ENCODE results near the gene ODAD4. TPM values are rescaled to one million over a fixed set of nuclear protein-coding genes. Genes with fewer than 3 reads are reported as not detected.

The ODAD4 gene
- total and polyA plus RNA-seq, 2 of the 4 experiments (the other 2 are of a cell fraction), result 0.38 to 0.54 TPM

GRCh38 chr17:41956522-41956921 lies 26.1 kb downstream of the ODAD4 start:
- no peak overlapping the region for H2AK9ac ChIP-seq (replicated peaks; ENCODE audit: low read depth, low read length, poor library complexity)
- BruUV-seq (replicated peaks), result no TSS peak
- no peak overlapping the region for H3K56ac ChIP-seq (ENCODE audit: extremely low read depth, insufficient read depth, low read length)
- no peak overlapping the region for H3K23ac ChIP-seq (ENCODE audit: low read depth, low read length)
- no peak overlapping the region for H2AFZ ChIP-seq (replicated peaks; ENCODE audit: low read length, poor library complexity)
- no peaks in the 10 kb centered on the region for H3K36me3 ChIP-seq (ENCODE audit: control insufficient read depth, insufficient read depth, low read length)
- H4K20me1 ChIP-seq (ENCODE audit: insufficient read depth, low read length), result no peaks in the 10 kb centered on the region
- no peak overlapping the region for H3K4me3 ChIP-seq (ENCODE audit: insufficient read depth, low read depth, low read length)
- no peak overlapping the region for H3K4me2 ChIP-seq (ENCODE audit: low read depth, low read length)
- H2BK15ac ChIP-seq (ENCODE audit: low read depth, low read length), result no peak overlapping the region
- no peak overlapping the region for H3K18ac ChIP-seq (ENCODE audit: low read depth, low read length)
- H4K91ac ChIP-seq (ENCODE audit: insufficient read depth, low read depth, low read length), result no peak overlapping the region
- ChIA-PET CTCF (interaction anchor here (0.6 kb wide), 1 partner anchor 323 kb away, joined by 3 read pairs; no protein-coding TSS in a partner anchor), POLR2A (ENCODE audit: unreplicated experiment) (no interaction called here)
- no peak overlapping the region for H2BK5ac ChIP-seq (ENCODE audit: low read depth, low read length, poor library complexity, severe bottlenecking)
- H4K8ac ChIP-seq (ENCODE audit: low read depth in 2 of 2, low read length in 2 of 2), result no peak overlapping the region
- no peaks in the 10 kb centered on the region for H3K79me1 ChIP-seq (ENCODE audit: low read depth in 1 of 2, low read length in 2 of 2)
- no CpG with 5 or more reads among the region's 6 CpGs for WGBS, 2 experiments (ENCODE audit: extremely low coverage in 2 of 2, insufficient read length in 1 of 2)
- DNase-seq (no peak), ATAC-seq (ENCODE audit: low read depth) (no peak)
- H2AK5ac ChIP-seq (ENCODE audit: low read depth, low read length), result peak overlapping the region; percentile 16; the same call in 1 of the 2 replicates
- no peaks in the 10 kb centered on the region for H3K9me1 ChIP-seq (ENCODE audit: insufficient read depth, low read length)
- TF ChIP-seq FOS (IDR thresholded peaks at IDR 0.05; ENCODE audit: low read depth, low read length) (no peak), RFX5 (IDR thresholded peaks at IDR 0.05; ENCODE audit: low read depth, low read length) (no peak), POLR2A (IDR thresholded peaks at IDR 0.05; ENCODE audit: low read depth, low read length) (no peak), USF2 (IDR thresholded peaks at IDR 0.05; ENCODE audit: low read depth, low read length) (no peak), RAD21 (IDR thresholded peaks at IDR 0.05; ENCODE audit: low read length) (no peak), MXI1 (IDR thresholded peaks at IDR 0.05; ENCODE audit: borderline replicate concordance, low read depth, low read length) (no peak), SMC3 (IDR thresholded peaks at IDR 0.05; ENCODE audit: low read depth, low read length) (no peak), CEBPB (IDR thresholded peaks at IDR 0.05; ENCODE audit: low read depth, low read length) (no peak), RCOR1 (IDR thresholded peaks at IDR 0.05; ENCODE audit: insufficient replicate concordance, low read length) (no peak), CTCF (conservative IDR thresholded peaks at IDR 0.05; ENCODE audit: low read depth, low read length) (no peak), ELK1 (IDR thresholded peaks at IDR 0.05; ENCODE audit: borderline replicate concordance, low read depth, low read length) (no peak), CHD1 (IDR thresholded peaks at IDR 0.05; ENCODE audit: low read depth, low read length) (no peak), NFE2L2 (IDR thresholded peaks at IDR 0.05; ENCODE audit: low read depth, low read length) (no peak), MAFK (IDR thresholded peaks at IDR 0.05; ENCODE audit: low read depth, low read length) (no peak), BHLHE40 (IDR thresholded peaks at IDR 0.05; ENCODE audit: low read depth, low read length) (no peak), MAZ (IDR thresholded peaks at IDR 0.05; ENCODE audit: borderline replicate concordance, low read depth, low read length) (no peak)
- no peak overlapping the region for H4K5ac ChIP-seq (ENCODE audit: low read depth, low read length)
- intact Hi-C loops (cut with micrococcal nuclease), result no loop called here
- H3K4ac ChIP-seq (ENCODE audit: low read depth, low read length), result no peak overlapping the region
- no peaks in the 10 kb centered on the region for H3K9me3 ChIP-seq (ENCODE audit: control insufficient read depth, insufficient read depth, low read length)
- H3K27ac ChIP-seq (ENCODE audit: insufficient read depth, low read length), result no peak overlapping the region
- H3K4me1 ChIP-seq (ENCODE audit: control insufficient read depth, insufficient read depth, low read length), result peaks cover 12% of the 10 kb centered on the region
- no peak overlapping the region for H3K9ac ChIP-seq (ENCODE audit: low read depth, low read length)
- in situ Hi-C loops (cut with MboI; ENCODE audit: low sequenced_read_pairs), result no loop called here
- 0 out of 2 replicates have a peak overlapping the region, but pooled peaks have one; percentile 21 for H3K14ac ChIP-seq (replicated peaks; ENCODE audit: low read depth, low read length)
- no peaks in the 10 kb centered on the region for H3K27me3 ChIP-seq (ENCODE audit: control insufficient read depth, insufficient read depth, low read length)
- dilution Hi-C loops (cut with HindIII; ENCODE audit: low sequenced_read_pairs, unreplicated experiment), result no loop called here
- no peak overlapping the region for H2BK120ac ChIP-seq (ENCODE audit: low read depth, low read length)
- no peak overlapping the region for H2BK20ac ChIP-seq (ENCODE audit: low read depth, low read length)
